NCI-H1436 (cell line): ENCODE measurements around the gene UTP25.
"Not testable (repeated sequence)": the region's sequence is repeated elsewhere in the genome, so short reads cannot be mapped to it uniquely, and the experiment has no call there.

Source experiments
- DNase-seq: peaks from one replicate; lab custom pipeline; 2025; lab: John Stamatoyannopoulos, UW

The UTP25 gene

DNA sequence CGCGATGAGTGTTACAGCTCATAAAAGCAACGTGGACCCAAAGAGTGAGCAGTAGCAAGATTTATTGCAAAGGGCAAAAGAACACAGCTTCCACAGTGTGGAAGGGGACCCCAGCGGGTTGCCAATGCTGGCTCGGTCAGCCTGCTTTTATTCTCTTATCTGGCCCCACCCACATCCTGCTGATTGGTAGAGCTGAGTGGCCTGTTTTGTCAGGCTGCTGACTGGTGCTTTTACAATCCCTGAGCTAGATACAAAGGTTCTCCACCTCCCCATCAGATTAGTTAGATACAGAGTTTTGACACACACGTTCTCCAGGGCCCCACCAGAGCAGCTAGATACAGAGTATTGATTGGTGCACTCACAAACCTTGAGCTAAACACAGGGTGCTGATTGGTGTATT lies 70.5 kb downstream of the UTP25 start:
- not testable (repeated sequence) for DNase-seq

DNA sequence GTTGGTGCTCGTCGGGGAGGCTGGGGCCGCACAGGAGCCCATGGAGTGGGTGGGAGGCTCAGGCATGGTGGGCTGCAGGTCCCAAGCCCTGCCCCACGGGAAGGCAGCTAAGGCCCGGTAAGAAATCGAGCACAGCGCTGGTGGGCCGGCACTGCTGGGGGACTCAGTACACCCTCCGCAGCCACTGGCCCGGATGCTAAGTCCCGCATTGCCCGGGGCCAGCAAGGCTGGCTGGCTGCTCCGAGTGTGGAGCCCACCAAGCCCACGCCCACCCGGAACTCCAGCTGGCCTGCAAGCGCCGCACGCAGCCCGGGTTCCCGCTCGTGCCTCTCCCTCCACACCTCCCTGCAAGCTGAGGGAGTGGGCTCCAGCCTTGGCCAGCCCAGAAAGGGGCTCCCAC lies 71.1 kb downstream of the UTP25 start:
- not testable (repeated sequence) for DNase-seq

DNA sequence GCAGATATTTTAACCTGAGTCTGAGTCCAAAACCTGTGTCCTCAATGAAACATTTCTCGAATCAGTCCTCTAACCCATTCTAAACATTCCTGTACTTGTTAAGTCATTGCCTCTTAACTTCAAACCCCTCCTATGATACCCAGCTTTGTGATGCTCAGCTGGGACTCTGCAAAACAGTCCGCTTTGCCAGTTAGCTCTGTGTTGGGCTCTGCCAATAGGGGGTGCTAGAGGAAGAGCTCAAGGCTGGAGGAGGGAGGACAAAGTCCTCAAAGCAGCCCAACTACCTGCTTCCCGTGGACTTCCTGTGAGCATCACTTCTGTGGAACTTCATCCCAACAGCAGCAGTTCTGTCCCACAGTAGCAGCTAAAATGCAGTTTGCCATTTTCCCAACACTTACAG lies 72.2 kb downstream of the UTP25 start:
- peak; percentile 19 for DNase-seq

DNA sequence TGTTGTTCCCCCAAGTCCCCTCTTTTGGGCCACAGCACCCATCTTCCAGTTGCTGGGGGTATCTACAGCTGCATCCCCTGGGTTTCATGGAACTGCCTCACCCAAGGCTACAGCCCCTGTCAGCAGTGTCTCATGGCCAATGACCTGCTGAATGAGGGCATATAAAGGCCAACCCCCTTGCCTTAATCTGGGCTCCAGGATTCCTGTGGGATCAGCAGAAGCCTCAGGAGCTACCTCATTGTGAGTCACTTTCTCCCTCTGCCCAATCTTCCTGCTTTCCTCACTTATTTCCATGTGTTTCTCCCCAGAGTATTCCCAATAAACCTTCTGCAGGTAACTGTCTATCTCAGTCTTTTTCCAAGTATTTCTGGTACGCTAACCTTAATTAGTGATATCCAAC lies 73.0 kb downstream of the UTP25 start:
- no peak for DNase-seq

DNA sequence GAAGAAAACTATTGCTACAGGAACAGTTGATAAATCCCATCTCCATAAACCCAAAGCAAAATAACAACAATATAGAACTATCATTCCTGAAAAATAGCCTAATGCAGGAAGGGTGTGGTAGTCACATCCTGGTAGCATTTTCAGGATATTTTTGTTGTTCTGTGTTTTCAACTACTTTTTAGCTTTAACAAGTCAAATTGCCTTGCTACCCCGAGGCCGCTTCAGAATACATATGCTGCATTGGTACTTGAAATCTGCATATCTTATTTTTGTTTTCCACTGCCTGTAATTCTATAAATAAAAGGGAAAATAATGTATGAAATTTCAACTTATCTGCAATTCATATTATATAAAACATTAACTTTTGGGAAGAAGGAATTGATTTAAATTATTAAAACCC lies 73.4 kb downstream of the UTP25 start:
- DNase-seq, result no peak

DNA sequence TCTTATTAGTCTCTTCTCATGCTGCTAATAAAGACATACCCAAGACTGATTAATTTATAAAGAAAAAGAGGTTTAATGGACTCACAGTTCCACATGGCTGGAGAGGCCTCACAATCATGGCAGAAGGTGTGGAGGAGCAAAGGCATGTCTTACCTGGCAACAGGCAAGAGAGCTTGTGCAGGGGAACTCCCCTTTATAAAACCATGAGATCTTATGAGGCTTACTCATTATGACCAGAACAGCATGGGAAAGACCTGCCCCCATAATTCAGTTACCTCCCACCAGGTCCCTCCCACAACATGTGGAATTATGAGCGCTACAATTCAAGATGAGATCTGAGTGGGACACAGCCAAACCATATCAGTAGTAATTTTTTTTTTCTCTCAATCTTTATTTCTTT lies 77.0 kb downstream of the UTP25 start:
- DNase-seq, result not testable (repeated sequence)
